MM.1S (cell line): ENCODE measurements around the gene NALCN.

ENCODE experiments used
- DNase-seq: peaks from one replicate; pipeline ENCODE4 v3.0.0-alpha.2; 2015
- H2AFZ ChIP-seq: fragments of 300-600 bp; sonication (generic); 2 replicates; pipeline ENCODE4 v1.6.0; 2016; ENCODE audit warnings: antibody characterized with exemption, low read length
- H3F3A ChIP-seq: fragments of 300-600 bp; sonication (generic); 2 replicates; pipeline ENCODE4 v1.6.1; 2016; ENCODE audit warnings: mild to moderate bottlenecking, antibody characterized with exemption, low read length, moderate library complexity, mixed read lengths; ENCODE audit not compliant: insufficient read depth
- H3K27ac ChIP-seq: fragments of 300-600 bp; sonication (generic); 2 replicates; pipeline ENCODE4 v1.5.1; 2016; ENCODE audit warnings: mild to moderate bottlenecking, low read length
- H3K27me3 ChIP-seq: fragments of 300-600 bp; sonication (generic); replicated peaks from 2 replicates; pipeline ENCODE4 v1.6.0; 2016; ENCODE audit warnings: low read length; ENCODE audit not compliant: insufficient read depth
- H3K36me3 ChIP-seq: fragments of 300-600 bp; sonication (generic); replicated peaks from 2 replicates; pipeline ENCODE4 v1.6.1; 2016; ENCODE audit warnings: mild to moderate bottlenecking, low read length, mixed read lengths; ENCODE audit not compliant: insufficient read depth
- H3K4me1 ChIP-seq: fragments of 300-600 bp; sonication (generic); 2 replicates; pipeline ENCODE4 v1.6.1; 2016; ENCODE audit warnings: low read length, mixed read lengths
- H3K4me2 ChIP-seq: fragments of 300-600 bp; sonication (generic); 2 replicates; pipeline ENCODE4 v1.6.0; 2016; ENCODE audit warnings: low read depth, low read length
- H3K4me3 ChIP-seq: fragments of 300-600 bp; sonication (generic); 2 replicates; pipeline ENCODE4 v1.5.1; 2016; ENCODE audit warnings: low read length, mixed read lengths
- H3K79me2 ChIP-seq: fragments of 300-600 bp; sonication (generic); 2 replicates; pipeline ENCODE4 v1.6.1; 2016; ENCODE audit warnings: mixed run types, low read length, mixed read lengths
- H3K9ac ChIP-seq: fragments of 300-600 bp; sonication (generic); 2 replicates; pipeline ENCODE4 v1.6.1; 2016; ENCODE audit warnings: low read length, mixed read lengths
- H3K9me2 ChIP-seq: fragments of 300-600 bp; sonication (generic); replicated peaks from 2 replicates; pipeline ENCODE4 v1.6.1; 2016; ENCODE audit warnings: mild to moderate bottlenecking, low read length, mixed read lengths; ENCODE audit not compliant: insufficient read depth
- H3K9me3 ChIP-seq: fragments of 300-600 bp; sonication (generic); replicated peaks from 2 replicates; pipeline ENCODE4 v1.6.1; 2016; ENCODE audit warnings: mild to moderate bottlenecking, low read length, mixed read lengths; ENCODE audit not compliant: insufficient read depth
- H4K20me1 ChIP-seq: fragments of 300-600 bp; sonication (generic); 2 replicates; pipeline ENCODE4 v1.6.1; 2016; ENCODE audit warnings: mild to moderate bottlenecking, low read length, moderate library complexity, mixed read lengths; ENCODE audit not compliant: insufficient read depth
- EZH2 ChIP-seq: fragments of 300-600 bp; sonication (generic); optimal IDR thresholded peaks from 2 replicates; pipeline ENCODE3; 2017; ENCODE audit warnings: low read depth, mild to moderate bottlenecking, antibody characterized with exemption, low read length, mixed read lengths
- EZH2phosphoT487 ChIP-seq: fragments of 300-600 bp; sonication (generic); IDR thresholded peaks from 2 replicates; pipeline ENCODE4 v1.6.1; 2018; ENCODE audit warnings: antibody characterized with exemption, low read length
- TF ChIP-seq, protein P1 (sequence below): fragments of 300-600 bp; sonication (generic); IDR thresholded peaks from 2 replicates; pipeline ENCODE4 v1.5.1; 2016; ENCODE audit warnings: antibody characterized with exemption, low read length, mixed read lengths

Gene NALCN

GRCh38 chr13:101397742-101398141 is 18.6 kb downstream of the NALCN start:
- H3K9me2 ChIP-seq: no peaks in the 10 kb centered on the region
- no peaks in the 10 kb centered on the region for H3K9me3 ChIP-seq
- TF ChIP-seq EZH2phosphoT487 (no peak), EZH2 (no peak)
- TF ChIP-seq, protein P1, sequence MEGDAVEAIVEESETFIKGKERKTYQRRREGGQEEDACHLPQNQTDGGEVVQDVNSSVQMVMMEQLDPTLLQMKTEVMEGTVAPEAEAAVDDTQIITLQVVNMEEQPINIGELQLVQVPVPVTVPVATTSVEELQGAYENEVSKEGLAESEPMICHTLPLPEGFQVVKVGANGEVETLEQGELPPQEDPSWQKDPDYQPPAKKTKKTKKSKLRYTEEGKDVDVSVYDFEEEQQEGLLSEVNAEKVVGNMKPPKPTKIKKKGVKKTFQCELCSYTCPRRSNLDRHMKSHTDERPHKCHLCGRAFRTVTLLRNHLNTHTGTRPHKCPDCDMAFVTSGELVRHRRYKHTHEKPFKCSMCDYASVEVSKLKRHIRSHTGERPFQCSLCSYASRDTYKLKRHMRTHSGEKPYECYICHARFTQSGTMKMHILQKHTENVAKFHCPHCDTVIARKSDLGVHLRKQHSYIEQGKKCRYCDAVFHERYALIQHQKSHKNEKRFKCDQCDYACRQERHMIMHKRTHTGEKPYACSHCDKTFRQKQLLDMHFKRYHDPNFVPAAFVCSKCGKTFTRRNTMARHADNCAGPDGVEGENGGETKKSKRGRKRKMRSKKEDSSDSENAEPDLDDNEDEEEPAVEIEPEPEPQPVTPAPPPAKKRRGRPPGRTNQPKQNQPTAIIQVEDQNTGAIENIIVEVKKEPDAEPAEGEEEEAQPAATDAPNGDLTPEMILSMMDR: no peak
- DNase-seq: no peak
- no peak overlapping the region for H3K4me2 ChIP-seq
- H3K9ac ChIP-seq: no peak overlapping the region
- H3F3A ChIP-seq: no peaks in the 10 kb centered on the region
- H3K27me3 ChIP-seq: no peaks in the 10 kb centered on the region
- no peak overlapping the region for H3K27ac ChIP-seq
- H4K20me1 ChIP-seq: no peaks in the 10 kb centered on the region
- H2AFZ ChIP-seq: no peak overlapping the region
- H3K4me3 ChIP-seq: no peak overlapping the region
- no peaks in the 10 kb centered on the region for H3K36me3 ChIP-seq
- H3K79me2 ChIP-seq: no peaks in the 10 kb centered on the region
- no peaks in the 10 kb centered on the region for H3K4me1 ChIP-seq

DNA sequence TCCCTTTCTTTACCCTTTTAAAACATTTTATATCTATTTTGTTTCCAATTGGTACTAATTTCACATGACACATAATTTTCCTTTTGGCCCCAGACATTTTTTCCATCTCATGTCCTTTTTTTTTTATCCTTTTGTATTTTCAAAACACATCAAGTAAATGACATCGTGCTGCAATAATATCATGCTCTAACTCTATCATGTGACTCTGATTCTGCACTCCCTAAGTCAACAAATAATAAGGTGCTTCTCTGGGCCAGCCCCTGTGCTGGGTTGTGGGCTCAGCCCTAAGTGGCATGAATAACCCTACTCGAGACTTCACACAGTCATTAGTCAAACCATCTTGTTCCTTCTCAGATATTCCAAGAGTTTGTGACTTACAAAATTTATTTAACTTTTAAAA is 21.7 kb downstream of the NALCN start:
- H3K9me3 ChIP-seq: no peaks in the 10 kb centered on the region
- H3K27ac ChIP-seq: no peak overlapping the region
- no peaks in the 10 kb centered on the region for H3K27me3 ChIP-seq
- no peaks in the 10 kb centered on the region for H3K79me2 ChIP-seq
- no peaks in the 10 kb centered on the region for H4K20me1 ChIP-seq
- H3K4me3 ChIP-seq: no peak overlapping the region
- H3K4me2 ChIP-seq: no peak overlapping the region
- no peaks in the 10 kb centered on the region for H3F3A ChIP-seq
- no peak overlapping the region for H3K9ac ChIP-seq
- DNase-seq: no peak
- no peaks in the 10 kb centered on the region for H3K36me3 ChIP-seq
- 0 out of 2 replicates have a peak, but pooled peaks cover 4% of the 10 kb centered on the region for H3K4me1 ChIP-seq
- no peak overlapping the region for H2AFZ ChIP-seq
- no peaks in the 10 kb centered on the region for H3K9me2 ChIP-seq
- TF ChIP-seq EZH2phosphoT487 (no peak), EZH2 (no peak)
- TF ChIP-seq, protein P1: no peak

- Histone ChIP-seq H3F3A (no peaks in the 10 kb centered on the region), H3K4me3 (no peak overlapping the region), H3K79me2 (no peaks in the 10 kb centered on the region), H3K4me1 (0 out of 2 replicates have a peak, but pooled peaks cover 4% of the 10 kb centered on the region), H3K36me3 (no peaks in the 10 kb centered on the region), H2AFZ (no peak overlapping the region), H3K27me3 (no peaks in the 10 kb centered on the region), H3K4me2 (no peak overlapping the region), H3K9me2 (no peaks in the 10 kb centered on the region), H3K9ac (no peak overlapping the region), H4K20me1 (no peaks in the 10 kb centered on the region), H3K9me3 (no peaks in the 10 kb centered on the region), H3K27ac (no peak overlapping the region)
- DNase-seq: no peak
- TF ChIP-seq, protein P1: no peak
- no peak for TF ChIP-seq EZH2
- no peak for TF ChIP-seq EZH2phosphoT487
Observed at GRCh38 chr13:101393140-101393539, 23.2 kb downstream of the NALCN start.
